HepG2 (cell line): ENCODE results near the gene ANXA6. TPM values are rescaled to one million over a fixed set of nuclear protein-coding genes. Genes with fewer than 3 reads are reported as not detected.

ENCODE experiments used
- ATAC-seq: fragments of 200-7000 bp; cut with Tn5 transposase; 3 replicates; pipeline ENCODE4 v1.9.1; 2020; ENCODE audit warnings: mild to moderate bottlenecking, moderate library complexity
- BruUV-seq: library from RNA; stranded (reverse); fragments of 400-500 nt; replicated peaks from 2 replicates; lab custom pipeline; 2021; lab: Mats Ljungman, UMichigan
- CTCF ChIA-PET: fragments of 300-600 bp; formaldehyde crosslinking; extraction: SDS; loops from one replicate; lab custom pipeline; 2021; ENCODE audit warnings: low total read pairs, inconsistent platforms, low intra/inter-chr PET ratio; lab: Yijun Ruan, JAX
- POLR2A ChIA-PET: fragments of 350-600 bp; sonication (Branson Sonifier 250); formaldehyde crosslinking; loops from one replicate; lab custom pipeline; 2020; ENCODE audit warnings: antibody characterized with exemption, inconsistent platforms; lab: Yijun Ruan, JAX
- DNase-seq: peaks from one replicate; pipeline ENCODE4 v3.0.0-alpha.2; 2015; ENCODE audit warnings: low spot score
- FAIRE-seq: peaks from 3 replicates; lab custom pipeline; 2011; peaks lifted over from hg19 to GRCh38; lab: Jason Lieb, UNC
- H2AFZ ChIP-seq: one replicate; pipeline ENCODE4 v1.6.1; 2011; ENCODE audit warnings: low read length, inconsistent platforms
- H3K27ac ChIP-seq: fragments of 300-600 bp; 3 replicates; pipeline ENCODE4 v1.8.0; 2011; ENCODE audit warnings: mixed run types, mild to moderate bottlenecking, mixed read lengths, low read length, inconsistent platforms; ENCODE audit not compliant: insufficient read depth; ENCODE audit errors: extremely low read length
- H3K27me3 ChIP-seq, 2 experiments: fragments of 200-600 bp in 1 of 2; 2 replicates in 1 of 2; 3 replicates in 1 of 2; pipeline versions ENCODE4 v1.6.0 to v1.8.0; 2011; ENCODE audit warnings: low read length in 2 of 2, mild to moderate bottlenecking in 2 of 2, moderate library complexity in 2 of 2, inconsistent platforms in 1 of 2; ENCODE audit not compliant: insufficient read depth in 2 of 2, control insufficient read depth in 1 of 2
- H3K36me3 ChIP-seq, 2 experiments: fragments of 200-600 bp in 1 of 2; replicated peaks in 1 of 2; 2 replicates in 1 of 2; 3 replicates in 1 of 2; pipeline versions ENCODE4 v1.5.1 to v1.8.0; 2011; ENCODE audit warnings: low read length in 2 of 2, inconsistent platforms in 1 of 2; ENCODE audit not compliant: insufficient read depth in 2 of 2, control insufficient read depth in 1 of 2
- H3K4me1 ChIP-seq: 2 replicates; pipeline ENCODE4 v1.5.1; 2012; ENCODE audit warnings: low read length, inconsistent platforms; ENCODE audit not compliant: insufficient read depth
- H3K4me2 ChIP-seq: 2 replicates; pipeline ENCODE4 v1.6.0; 2011; ENCODE audit warnings: low read depth, low read length, inconsistent platforms
- H3K4me3 ChIP-seq, 3 experiments: fragments of 200-600 bp in 1 of 3; sonication (generic), shearing (Covaris generic) in 1 of 3; replicated peaks in 1 of 3; 2 replicates each; pipeline ENCODE4 v1.5.1; 2011 to 2016; ENCODE audit warnings: low read length in 3 of 3, inconsistent platforms in 2 of 3, low read depth in 2 of 3, mild to moderate bottlenecking in 2 of 3, control low read depth in 1 of 3, mixed read lengths in 1 of 3; ENCODE audit not compliant: insufficient read depth in 1 of 3
- H3K79me2 ChIP-seq: one replicate; pipeline ENCODE4 v1.6.1; 2011; ENCODE audit warnings: low read length, inconsistent platforms; ENCODE audit not compliant: insufficient read depth
- H3K9ac ChIP-seq: 2 replicates; pipeline ENCODE4 v1.6.0; 2011; ENCODE audit warnings: mild to moderate bottlenecking, low read depth, low read length, inconsistent platforms; ENCODE audit not compliant: insufficient read depth
- H3K9me3 ChIP-seq: 2 replicates; pipeline ENCODE4 v1.5.1; 2012; ENCODE audit warnings: mild to moderate bottlenecking, low read length
- H4K20me1 ChIP-seq: 2 replicates; pipeline ENCODE4 v1.6.0; 2011; ENCODE audit warnings: inconsistent platforms, mild to moderate bottlenecking, low read length, moderate library complexity; ENCODE audit not compliant: insufficient read depth
- CEBPZ ChIP-seq: IDR thresholded peaks from 2 replicates; pipeline ENCODE4 v1.6.1; 2012; ENCODE audit warnings: low read length, improper control_type of control experiment
- CREBL2 ChIP-seq: sonication (generic); formaldehyde crosslinking; IDR thresholded peaks from 2 replicates; pipeline ENCODE4 v1.8.1; 2023; ENCODE audit warnings: missing genetic modification reagents, mild to moderate bottlenecking, borderline replicate concordance
- E2F2 ChIP-seq: sonication (generic); formaldehyde crosslinking; IDR thresholded peaks from 2 replicates; pipeline ENCODE4 v1.4.0; 2020; ENCODE audit warnings: missing genetic modification reagents, borderline replicate concordance
- GMEB1 ChIP-seq: sonication (generic); formaldehyde crosslinking; IDR thresholded peaks from 2 replicates; pipeline ENCODE4 v1.5.1; 2020; ENCODE audit warnings: missing genetic modification reagents, mild to moderate bottlenecking, borderline replicate concordance
- MIER2 ChIP-seq: IDR thresholded peaks from 2 replicates; pipeline ENCODE4 v1.6.1; 2016; ENCODE audit warnings: missing biosample characterization, missing genetic modification reagents
- PCBP2 ChIP-seq: fragments of 200-400 bp; formaldehyde crosslinking; optimal IDR thresholded peaks from 2 replicates; pipeline ENCODE3; 2018; ENCODE audit warnings: low read length, low read depth; ENCODE audit not compliant: poor library complexity, severe bottlenecking
- ZIK1 ChIP-seq: sonication (generic); formaldehyde crosslinking; IDR thresholded peaks from 2 replicates; pipeline ENCODE4 v1.5.0; 2020; ENCODE audit warnings: mild to moderate bottlenecking, low read depth, missing genetic modification reagents, borderline replicate concordance
- ZNF17 ChIP-seq: sonication (generic); formaldehyde crosslinking; IDR thresholded peaks from 2 replicates; pipeline ENCODE4 v1.5.0; 2020; ENCODE audit warnings: mild to moderate bottlenecking, missing genetic modification reagents
- ZNF709 ChIP-seq: sonication (generic); formaldehyde crosslinking; IDR thresholded peaks from 2 replicates; pipeline ENCODE4 v1.5.0; 2020; ENCODE audit warnings: mild to moderate bottlenecking, missing genetic modification reagents
- ZNF768 ChIP-seq: sonication (generic); formaldehyde crosslinking; IDR thresholded peaks from 2 replicates; pipeline ENCODE4 v1.4.0; 2020; ENCODE audit warnings: missing genetic modification reagents
- ZNF839 ChIP-seq: sonication (generic); formaldehyde crosslinking; IDR thresholded peaks from 2 replicates; pipeline ENCODE4 v1.4.0; 2020; ENCODE audit warnings: missing genetic modification reagents, mild to moderate bottlenecking, borderline replicate concordance
- WGBS: methylation state at CpG from one replicate; pipeline ENCODE4 v1.1.6; 2017; ENCODE audit warnings: low lambda C conversion rate; 5-methylcytosine and 5-hydroxymethylcytosine counted together
- in situ Hi-C: cut with HindIII; loops from 2 replicates; pipeline ENCODE4 v1.10.0; 2017; ENCODE audit warnings: low pct_unique_long_range_greater_than_20kb; ENCODE audit not compliant: extremely low pct_ligation_motif_present
- intact Hi-C: fragments of 100-400 bp; cut with micrococcal nuclease; formaldehyde crosslinking; loops from one replicate; pipeline ENCODE4 v1.10.0; 2022; ENCODE audit not compliant: unreplicated experiment
- polyA plus RNA-seq, 8 experiments: library from polyadenylated mRNA; depleted of rRNA in 3 of 8; stranded (reverse) in 7 of 8; unstranded in 1 of 8; fragments of >200 nt; fragmentation: Illumina TruSeq in 4 of 8; extraction: Trizol in 4 of 8; gene quantifications; 2 replicates each; pipeline versions ENCODE4 v1.2.1 to v1.2.3, GENCODE V29; 2011 to 2016; ENCODE audit warnings: low read depth in 4 of 8, missing spikeins in 1 of 8, mixed read lengths in 1 of 8; ENCODE audit not compliant: insufficient read depth in 1 of 8
- total RNA-seq, 5 experiments: library from RNA; depleted of rRNA; stranded (reverse); fragments of >200 nt; fragmentation: Illumina TruSeq; extraction: Trizol; gene quantifications; 2 replicates each; pipeline ENCODE4 v1.2.3, GENCODE V29; 2016; ENCODE audit warnings: low read depth in 1 of 5

The ANXA6 gene
- total and polyA plus RNA-seq, 2 of the 13 experiments (the other 11 are each of a cell fraction or from before 2014, with no cell fraction given), result 103 to 125 TPM

GRCh38 chr5:151142933-151143332 is 14.6 kb downstream of the ANXA6 start:
- Histone ChIP-seq H3K27me3 (no peaks in the 10 kb centered on the region), H3K4me1 (peaks cover 11% of the 10 kb centered on the region; the same call in 1 of the 2 replicates), H4K20me1 (no peaks in the 10 kb centered on the region; the same call in 1 of the 2 replicates), H3K4me3 (no peak overlapping the region), H3K36me3 (peaks cover 20 to 76% of the 10 kb centered on the region in 2 experiments), H2AFZ (no peak overlapping the region), H3K9me3 (no peaks in the 10 kb centered on the region), H3K79me2 (peaks cover 13% of the 10 kb centered on the region), H3K9ac (no peak overlapping the region), H3K27ac (no peak overlapping the region), H3K4me2 (no peak overlapping the region)
- BruUV-seq, result no TSS peak
- TF ChIP-seq MIER2 (CRISPR knock-in tag), result no peak
- no peak for TF ChIP-seq CREBL2 (CRISPR knock-in tag)
- no peak for TF ChIP-seq ZIK1 (CRISPR knock-in tag)
- TF ChIP-seq ZNF17 (CRISPR knock-in tag), result no peak
- TF ChIP-seq ZNF768, result peak; percentile 60; the same call in 1 of the 2 replicates
- no peak for FAIRE-seq
- ATAC-seq, result no peak
- no peak for DNase-seq
- intact Hi-C loops (no loop called here), in situ Hi-C loops (no loop called here)
- CTCF ChIA-PET, result no interaction called here
- POLR2A ChIA-PET, result no interaction called here
- WGBS, result no CpG with 5 or more reads among the region's 1 CpG

GRCh38 chr5:151141535-151141934 is 16.0 kb downstream of the ANXA6 start:
- in situ Hi-C loops (no loop called here), intact Hi-C loops (no loop called here)
- FAIRE-seq (no peak), DNase-seq (no peak), ATAC-seq (no peak)
- ChIA-PET CTCF (no interaction called here), POLR2A (no interaction called here)
- WGBS, result 100% methylated on average over 5 of the region's 15 CpGs
- Histone ChIP-seq H3K4me1 (peaks cover 6% of the 10 kb centered on the region; the same call in 1 of the 2 replicates), H3K79me2 (peaks cover 11% of the 10 kb centered on the region), H3K36me3 (peaks cover 18 to 79% of the 10 kb centered on the region in 2 experiments; a peak in 4 of 5 replicates), H2AFZ (no peak overlapping the region), H4K20me1 (no peaks in the 10 kb centered on the region; the same call in 1 of the 2 replicates), H3K9me3 (no peaks in the 10 kb centered on the region), H3K9ac (no peak overlapping the region), H3K4me3 (no peak overlapping the region), H3K4me2 (no peak overlapping the region), H3K27ac (no peak overlapping the region), H3K27me3 (no peaks in the 10 kb centered on the region)
- BruUV-seq, result no TSS peak
- TF ChIP-seq CEBPZ (no peak), GMEB1 (no peak), PCBP2 (no peak), E2F2 (CRISPR knock-in tag) (no peak), ZNF839 (CRISPR knock-in tag) (no peak), ZNF709 (no peak)
